GM12878 (cell line): ENCODE results near the gene C5orf15. TPM values are rescaled to one million over a fixed set of nuclear protein-coding genes. Genes with fewer than 3 reads are reported as not detected.

Experiments used
- ATAC-seq: fragments of 200-7000 bp; cut with Tn5 transposase; 3 replicates; pipeline ENCODE4 v1.9.1; 2020; ENCODE audit warnings: mild to moderate bottlenecking, moderate library complexity
- BruUV-seq: library from RNA; stranded (reverse); fragments of 400-500 nt; replicated peaks from 2 replicates; lab custom pipeline; 2021; lab: Mats Ljungman, UMichigan
- CTCF ChIA-PET: fragments of 300-600 bp; sonication (Branson Sonifier 250); formaldehyde crosslinking; extraction: SDS; loops from one replicate; lab custom pipeline; 2021; ENCODE audit warnings: inconsistent platforms; lab: Yijun Ruan, JAX
- POLR2A ChIA-PET: fragments of 350-600 bp; formaldehyde crosslinking; extraction: SDS; loops from one replicate; lab custom pipeline; 2021; ENCODE audit warnings: inconsistent platforms; lab: Charles Lee
- RAD21 ChIA-PET: fragments of 300-600 bp; sonication (Branson Sonifier 250); formaldehyde crosslinking; loops from one replicate; lab custom pipeline; 2023; ENCODE audit warnings: antibody characterized with exemption; ENCODE audit not compliant: unreplicated experiment; lab: Charles Lee
- SMC1A ChIA-PET: fragments of 300-600 bp; sonication (Branson Sonifier 250); formaldehyde crosslinking; loops from one replicate; lab custom pipeline; 2023; ENCODE audit not compliant: unreplicated experiment, uncharacterized antibody; lab: Charles Lee
- DNase-seq: peaks from one replicate; pipeline ENCODE4 v3.0.0-alpha.2; 2011; ENCODE audit warnings: low read depth, low spot score
- FAIRE-seq: peaks from 3 replicates; lab custom pipeline; 2011; peaks lifted over from hg19 to GRCh38; lab: Jason Lieb, UNC
- H2AFZ ChIP-seq: 2 replicates; pipeline ENCODE4 v1.6.0; 2011; ENCODE audit warnings: low read depth, low read length, control low read depth; ENCODE audit not compliant: control insufficient read depth
- H3K27ac ChIP-seq: 2 replicates; pipeline ENCODE4 v1.5.1; 2011; ENCODE audit warnings: control low read depth; ENCODE audit not compliant: control insufficient read depth, insufficient read depth
- H3K27me3 ChIP-seq, 2 experiments: replicated peaks in 1 of 2; 2 replicates each; pipeline versions ENCODE4 v1.6.0 to v1.6.1; 2011; ENCODE audit warnings: low read length in 1 of 2; ENCODE audit not compliant: control insufficient read depth in 2 of 2, insufficient read depth in 2 of 2
- H3K36me3 ChIP-seq, 2 experiments: 2 replicates each; pipeline ENCODE4 v1.5.1; 2011; ENCODE audit warnings: low read length in 1 of 2; ENCODE audit not compliant: control insufficient read depth in 2 of 2, insufficient read depth in 2 of 2
- H3K4me1 ChIP-seq: 2 replicates; pipeline ENCODE4 v1.6.1; 2011; ENCODE audit warnings: mild to moderate bottlenecking, low read length, moderate library complexity, mixed read lengths; ENCODE audit not compliant: control insufficient read depth, insufficient read depth
- H3K4me2 ChIP-seq: 2 replicates; pipeline ENCODE4 v1.6.0; 2011; ENCODE audit warnings: control low read depth; ENCODE audit not compliant: control insufficient read depth, insufficient read depth
- H3K4me3 ChIP-seq: fragments of 200-600 bp; sonication (generic); 2 replicates; pipeline ENCODE4 v1.5.1; 2016
- H3K79me2 ChIP-seq: 2 replicates; pipeline ENCODE4 v1.6.0; 2011; ENCODE audit warnings: low read length; ENCODE audit not compliant: control insufficient read depth, insufficient read depth
- H3K9ac ChIP-seq: 2 replicates; pipeline ENCODE4 v1.8.0; 2011; ENCODE audit warnings: low read length, control low read depth, mixed read lengths; ENCODE audit not compliant: control insufficient read depth, insufficient read depth
- H3K9me3 ChIP-seq: replicated peaks from 3 replicates; pipeline ENCODE4 v1.5.1; 2011; ENCODE audit warnings: mild to moderate bottlenecking, low read length; ENCODE audit not compliant: control insufficient read depth, insufficient read depth
- H4K20me1 ChIP-seq: 2 replicates; pipeline ENCODE4 v1.6.0; 2011; ENCODE audit not compliant: control insufficient read depth, insufficient read depth
- CHD4 ChIP-seq: fragments of 200-600 bp; sonication (generic); IDR thresholded peaks from 2 replicates; pipeline ENCODE4 v1.6.1; 2016; ENCODE audit warnings: mild to moderate bottlenecking
- GABPA ChIP-seq: IDR thresholded peaks from 2 replicates; pipeline ENCODE4 v1.6.1; 2014; ENCODE audit warnings: antibody characterized with exemption, low read depth, mild to moderate bottlenecking, inconsistent platforms
- JUNB ChIP-seq: IDR thresholded peaks from 2 replicates; pipeline ENCODE4 v1.6.1; 2016; ENCODE audit warnings: antibody characterized with exemption, mild to moderate bottlenecking
- NFXL1 ChIP-seq: fragments of 450-650 bp; IDR thresholded peaks from 2 replicates; pipeline ENCODE4 v1.6.1; 2017; ENCODE audit warnings: antibody characterized with exemption, mild to moderate bottlenecking, borderline replicate concordance
- NR2F1 ChIP-seq: fragments of 450-650 bp; conservative IDR thresholded peaks from 2 replicates; pipeline ENCODE4 v1.6.1; 2017; ENCODE audit warnings: mild to moderate bottlenecking
- SREBF2 ChIP-seq: IDR thresholded peaks from 2 replicates; pipeline ENCODE4 v1.6.1; 2012; ENCODE audit warnings: mild to moderate bottlenecking, low read length
- SRF ChIP-seq, 2 experiments: IDR thresholded peaks; 2 replicates each; pipeline ENCODE4 v1.6.1; 2011; ENCODE audit warnings: low read depth in 2 of 2, low read length in 2 of 2, mild to moderate bottlenecking in 1 of 2, moderate library complexity in 1 of 2
- ZZZ3 ChIP-seq: IDR thresholded peaks from 2 replicates; pipeline ENCODE4 v1.6.1; 2011; ENCODE audit warnings: low read depth; ENCODE audit not compliant: control insufficient read depth, insufficient read length
- WGBS: methylation state at CpG from one replicate; pipeline ENCODE4 v1.1.6; 2016; ENCODE audit warnings: low lambda C conversion rate; ENCODE audit not compliant: insufficient replicate concordance, insufficient coverage; ENCODE audit errors: missing lambda C conversion rate; 5-methylcytosine and 5-hydroxymethylcytosine counted together
- in situ Hi-C: fragments of 300-500 bp; cut with MboI; formaldehyde crosslinking; loops from 9 replicates; pipeline ENCODE4 v1.14.3; 2018; ENCODE audit warnings: mixed read lengths
- intact Hi-C: fragments of 100-400 bp; cut with micrococcal nuclease; formaldehyde crosslinking; loops from one replicate; pipeline ENCODE4 v1.14.2; 2022; ENCODE audit not compliant: unreplicated experiment
- polyA plus RNA-seq, 11 experiments: library from polyadenylated mRNA; depleted of rRNA in 4 of 11; unstranded in 6 of 11; stranded (reverse) in 5 of 11; fragments of >200 nt; fragmentation: Nextera tagmentation in 4 of 11; fragmentation: Illumina TruSeq in 1 of 11; extraction: Ambion mirVana in 4 of 11; extraction: Trizol in 1 of 11; gene quantifications; 1 replicate in 1 of 11; 2 replicates in 10 of 11; pipeline versions ENCODE4 v1.2.1 to v1.2.3, GENCODE V29; 2011 to 2016; ENCODE audit warnings: inconsistent platforms in 2 of 11, missing spikeins in 2 of 11, low read depth in 1 of 11
- total RNA-seq, 4 experiments: library from RNA; depleted of rRNA in 3 of 4; stranded (reverse); fragments of >200 nt in 3 of 4; fragmentation: Illumina TruSeq in 1 of 4; extraction: Trizol in 1 of 4; gene quantifications; 2 replicates each; pipeline versions ENCODE4 v1.2.1 to v1.2.3, GENCODE V29; 2013 to 2021
- TF ChIP-seq, protein P1 (sequence below): fragments of 450-650 bp; IDR thresholded peaks from 2 replicates; pipeline ENCODE4 v1.6.1; 2016; ENCODE audit warnings: mild to moderate bottlenecking, moderate library complexity, borderline replicate concordance

C5orf15 gene
- total and polyA plus RNA-seq, 10 of the 15 experiments (the other 5 are each of a cell fraction or from before 2014, with no cell fraction given): 21.7 to 69.6 (median 46.0) TPM

DNA sequence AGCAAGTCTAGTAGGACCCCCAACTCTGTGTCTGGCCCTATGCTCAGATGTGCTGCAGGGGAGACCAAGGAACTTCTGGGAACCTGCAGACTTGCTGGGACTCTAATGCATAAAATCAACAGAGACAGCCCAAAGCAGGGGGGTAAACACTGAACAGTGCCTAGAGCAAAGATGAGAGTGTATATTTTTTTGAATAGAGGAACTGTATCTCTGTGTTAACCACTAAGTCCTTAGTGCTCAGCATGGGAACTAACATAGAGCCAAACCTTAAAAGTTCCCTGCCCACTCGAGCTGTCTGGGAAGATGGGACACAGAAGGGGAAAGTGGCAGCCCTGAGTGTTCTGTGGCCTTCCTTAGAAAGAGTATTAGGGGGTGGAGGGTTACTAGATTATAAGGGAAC is 51.9 kb downstream of the C5orf15 start:
- CTCF ChIA-PET: interaction anchor here (1.0 to 1.9 kb wide), 3 partner anchors 12 to 29 kb away, joined by 3 to 5 read pairs (median 3); no protein-coding TSS in a partner anchor
- no peaks in the 10 kb centered on the region for H3K4me1 ChIP-seq
- in situ Hi-C loops: no loop called here
- H3K9ac ChIP-seq: no peak overlapping the region
- ATAC-seq (no peak; the same call in 2 of the 3 replicates), DNase-seq (no peak), FAIRE-seq (no peak)
- H2AFZ ChIP-seq: no peak overlapping the region
- H4K20me1 ChIP-seq: no peaks in the 10 kb centered on the region
- TF ChIP-seq CHD4 (no peak), ZZZ3 (no peak), NR2F1 (no peak), JUNB (no peak), SRF (IDR thresholded peaks at IDR 0.05; ENCODE audit: low read depth in 2 of 2, low read length in 2 of 2) (no peak), SREBF2 (no peak), GABPA (no peak), NFXL1 (no peak)
- TF ChIP-seq, protein P1, sequence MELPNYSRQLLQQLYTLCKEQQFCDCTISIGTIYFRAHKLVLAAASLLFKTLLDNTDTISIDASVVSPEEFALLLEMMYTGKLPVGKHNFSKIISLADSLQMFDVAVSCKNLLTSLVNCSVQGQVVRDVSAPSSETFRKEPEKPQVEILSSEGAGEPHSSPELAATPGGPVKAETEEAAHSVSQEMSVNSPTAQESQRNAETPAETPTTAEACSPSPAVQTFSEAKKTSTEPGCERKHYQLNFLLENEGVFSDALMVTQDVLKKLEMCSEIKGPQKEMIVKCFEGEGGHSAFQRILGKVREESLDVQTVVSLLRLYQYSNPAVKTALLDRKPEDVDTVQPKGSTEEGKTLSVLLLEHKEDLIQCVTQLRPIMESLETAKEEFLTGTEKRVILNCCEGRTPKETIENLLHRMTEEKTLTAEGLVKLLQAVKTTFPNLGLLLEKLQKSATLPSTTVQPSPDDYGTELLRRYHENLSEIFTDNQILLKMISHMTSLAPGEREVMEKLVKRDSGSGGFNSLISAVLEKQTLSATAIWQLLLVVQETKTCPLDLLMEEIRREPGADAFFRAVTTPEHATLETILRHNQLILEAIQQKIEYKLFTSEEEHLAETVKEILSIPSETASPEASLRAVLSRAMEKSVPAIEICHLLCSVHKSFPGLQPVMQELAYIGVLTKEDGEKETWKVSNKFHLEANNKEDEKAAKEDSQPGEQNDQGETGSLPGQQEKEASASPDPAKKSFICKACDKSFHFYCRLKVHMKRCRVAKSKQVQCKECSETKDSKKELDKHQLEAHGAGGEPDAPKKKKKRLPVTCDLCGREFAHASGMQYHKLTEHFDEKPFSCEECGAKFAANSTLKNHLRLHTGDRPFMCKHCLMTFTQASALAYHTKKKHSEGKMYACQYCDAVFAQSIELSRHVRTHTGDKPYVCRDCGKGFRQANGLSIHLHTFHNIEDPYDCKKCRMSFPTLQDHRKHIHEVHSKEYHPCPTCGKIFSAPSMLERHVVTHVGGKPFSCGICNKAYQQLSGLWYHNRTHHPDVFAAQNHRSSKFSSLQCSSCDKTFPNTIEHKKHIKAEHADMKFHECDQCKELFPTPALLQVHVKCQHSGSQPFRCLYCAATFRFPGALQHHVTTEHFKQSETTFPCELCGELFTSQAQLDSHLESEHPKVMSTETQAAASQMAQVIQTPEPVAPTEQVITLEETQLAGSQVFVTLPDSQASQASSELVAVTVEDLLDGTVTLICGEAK: no peak
- BruUV-seq: no TSS peak
- H3K36me3 ChIP-seq: no peaks in the 10 kb centered on the region
- H3K4me3 ChIP-seq: no peak overlapping the region
- SMC1A ChIA-PET: no interaction called here
- H3K79me2 ChIP-seq: no peaks in the 10 kb centered on the region
- intact Hi-C loops: no loop called here
- H3K27ac ChIP-seq: no peak overlapping the region
- POLR2A ChIA-PET: no interaction called here
- 0% methylated on average over 1 of the region's 1 CpG for WGBS
- H3K4me2 ChIP-seq: no peak overlapping the region
- H3K27me3 ChIP-seq: no peaks in the 10 kb centered on the region
- RAD21 ChIA-PET: no interaction called here
- no peaks in the 10 kb centered on the region for H3K9me3 ChIP-seq
